Aorta (tissue), 5 donors: ENCODE results near the gene CNNM2. TPM values are rescaled to one million over a fixed set of nuclear protein-coding genes. Genes with fewer than 3 reads are reported as not detected.
"Not testable (repeated sequence)": the region's sequence is repeated elsewhere in the genome, so short reads cannot be mapped to it uniquely, and the experiment has no call there.

Experiments used
- ATAC-seq: fragments of 200-7000 bp; cut with Tn5 transposase; one replicate; pipeline ENCODE4 v1.9.1; 2022; ENCODE audit warnings: moderate library complexity; ENCODE audit not compliant: low FRiP score
- DNase-seq, 2 donors: peaks; one replicate each; pipeline ENCODE4 v3.0.0-alpha.2; 2020
- H3K27ac ChIP-seq, 2 donors: one replicate each; pipeline ENCODE4 v1.5.1; 2013; ENCODE audit warnings: low read length in 2 of 2, mild to moderate bottlenecking in 2 of 2, moderate library complexity in 2 of 2, control low read depth in 1 of 2, inconsistent platforms in 1 of 2, low read depth in 1 of 2
- H3K27me3 ChIP-seq, 2 donors: one replicate each; pipeline ENCODE4 v1.6.1; 2013; ENCODE audit warnings: control low read depth in 1 of 2, low read length in 1 of 2, mild to moderate bottlenecking in 1 of 2, moderate library complexity in 1 of 2; ENCODE audit not compliant: insufficient read depth in 2 of 2, control insufficient read depth in 1 of 2
- H3K36me3 ChIP-seq, 2 donors: one replicate each; pipeline ENCODE4 v1.6.1; 2013; ENCODE audit warnings: control low read depth in 1 of 2, low read length in 1 of 2, mild to moderate bottlenecking in 1 of 2; ENCODE audit not compliant: insufficient read depth in 2 of 2, control insufficient read depth in 1 of 2
- H3K4me1 ChIP-seq, 2 donors: one replicate each; pipeline ENCODE4 v1.6.1; 2013; ENCODE audit warnings: low read length in 2 of 2, control low read depth in 1 of 2, mild to moderate bottlenecking in 1 of 2, moderate library complexity in 1 of 2; ENCODE audit not compliant: insufficient read depth in 2 of 2, control insufficient read depth in 1 of 2
- H3K4me3 ChIP-seq, 2 donors: one replicate each; pipeline ENCODE4 v1.5.1; 2013; ENCODE audit warnings: low read length in 2 of 2, control low read depth in 1 of 2, mild to moderate bottlenecking in 1 of 2
- H3K9me3 ChIP-seq: one replicate; pipeline ENCODE4 v1.6.1; 2013; ENCODE audit warnings: mild to moderate bottlenecking, low read length; ENCODE audit not compliant: control insufficient read depth
- WGBS, 2 donors: extraction: QIAGEN DNeasy Blood & Tissue Kit; methylation state at CpG; one replicate each; pipeline ENCODE4 v1.1.7; 2013; 5-methylcytosine and 5-hydroxymethylcytosine counted together
- intact Hi-C, 2 donors: fragments of 100-400 bp; cut with DNase I; formaldehyde crosslinking; loops; one replicate each; pipeline versions ENCODE4 v1.14.2 to v1.15.0; 2022
- polyA plus RNA-seq, 2 donors: library from polyadenylated mRNA; stranded (reverse); fragments of 200-250 nt; gene quantifications; one replicate each; pipeline ENCODE4 v1.2.3, GENCODE V29; 2013
- total RNA-seq, 2 donors: library from RNA; stranded (reverse); fragmentation: NEBNext Ultra II Directional; extraction: Animal tissue kit (Norgen Biotek cat#: 25700); gene quantifications; one replicate each; pipeline ENCODE4 v1.2.1, GENCODE V29; 2021
- donor health status: healthy with polysubstance abuse.
- donor health status: Bipolar disorder and iron deficiency.
- donor health status: DM: no; HTN: no; CAD: no.
- donor health status: DM: no; HTN: no; CAD: no.
- donor health status: DM: yes; HTN: yes; CAD: no.

Gene CNNM2
- total and polyA plus RNA-seq, 4 donors: 3.0 to 30.8 (median 9.6) TPM

GRCh38 chr10:103123282-103124024, 205.4 kb downstream of the CNNM2 start:
- Histone ChIP-seq H3K27me3 (no peaks in the 10 kb centered on the region), H3K4me1 (peaks cover 10 to 15% of the 10 kb centered on the region in 2 donors), H3K9me3 (no peaks in the 10 kb centered on the region), H3K27ac (peak overlapping the region; percentile 67 to 89), H3K36me3 (no peaks in the 10 kb centered on the region), H3K4me3 (peak overlapping the region in 1 of 2 donors; percentile 18)
- WGBS, 2 donors: 10 to 12% methylated on average over 7 of the region's 7 CpGs
- DNase-seq: no peak
- peak; percentile 50 for ATAC-seq
- intact Hi-C loops: no loop called here

GRCh38 chr10:103124420-103125096, 206.5 kb downstream of the CNNM2 start:
- intact Hi-C loops: no loop called here
- Histone ChIP-seq H3K4me1 (peaks cover 10 to 11% of the 10 kb centered on the region in 2 donors), H3K27ac (peak overlapping the region in 1 of 2 donors; percentile 5), H3K9me3 (no peaks in the 10 kb centered on the region), H3K27me3 (no peaks in the 10 kb centered on the region), H3K4me3 (no peak overlapping the region), H3K36me3 (no peaks in the 10 kb centered on the region)
- no peak for ATAC-seq
- WGBS, 2 donors: 94 to 98% methylated on average over 4 of the region's 4 CpGs
- DNase-seq: no peak

GRCh38 chr10:103125323-103126267, 207.5 kb downstream of the CNNM2 start:
- 44 to 49% methylated on average over 9 of the region's 9 CpGs for WGBS, 2 donors
- peaks cover 10 to 11% of the 10 kb centered on the region in 2 donors for H3K4me1 ChIP-seq

GRCh38 chr10:103127241-103127640, 209.1 kb downstream of the CNNM2 start:
- DNase-seq: no peak
- Histone ChIP-seq H3K27me3 (no peaks in the 10 kb centered on the region), H3K4me3 (no peak overlapping the region), H3K9me3 (no peaks in the 10 kb centered on the region), H3K27ac (no peak overlapping the region), H3K36me3 (no peaks in the 10 kb centered on the region), H3K4me1 (peaks cover 3 to 6% of the 10 kb centered on the region in 2 donors)
- intact Hi-C loops: no loop called here
- ATAC-seq: no peak
- 92 to 95% methylated on average over 1 of the region's 1 CpG for WGBS, 2 donors

More at GRCh38 chr10:103125323-103126267, 207.5 kb downstream of the CNNM2 start:
- no peak overlapping the region for H3K4me3 ChIP-seq
- H3K36me3 ChIP-seq: no peaks in the 10 kb centered on the region
- no peak for DNase-seq
- intact Hi-C loops: no loop called here
- no peaks in the 10 kb centered on the region for H3K9me3 ChIP-seq
- H3K27ac ChIP-seq: peak overlapping the region; percentile 49 to 64
- H3K27me3 ChIP-seq: no peaks in the 10 kb centered on the region
- ATAC-seq: no peak

- H3K4me3 ChIP-seq, intact Hi-C loops, DNase-seq, H3K36me3 ChIP-seq, ATAC-seq, H3K27me3 ChIP-seq, H3K27ac ChIP-seq, H3K4me1 ChIP-seq, H3K9me3 ChIP-seq: not testable (repeated sequence)
- 88 to 89% methylated on average over 3 to 4 of the region's 5 CpGs for WGBS, 2 donors
Measured at GRCh38 chr10:103130180-103130579, 212.1 kb downstream of the CNNM2 start.

DNA sequence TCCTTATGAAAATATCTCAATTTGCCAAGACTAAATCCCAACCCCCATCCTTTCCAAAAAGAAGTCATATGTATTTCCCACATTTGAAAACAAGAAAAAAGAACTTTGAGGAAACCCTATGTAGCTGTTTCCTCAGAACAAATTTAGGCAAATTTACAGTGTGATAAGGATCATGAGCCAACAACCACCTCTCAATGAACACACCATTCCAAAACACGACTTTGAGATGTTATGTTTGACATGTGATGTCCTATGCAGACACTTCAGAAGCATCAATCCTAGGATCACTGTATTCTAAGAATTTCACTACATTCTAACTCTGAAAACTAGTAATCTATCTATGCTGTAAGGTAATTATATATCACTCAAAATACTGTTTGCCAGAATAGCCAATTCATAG, 212.8 kb downstream of the CNNM2 start:
- no peak overlapping the region for H3K27ac ChIP-seq
- H3K36me3 ChIP-seq: no peaks in the 10 kb centered on the region
- no peaks in the 10 kb centered on the region for H3K9me3 ChIP-seq
- no peak overlapping the region for H3K4me3 ChIP-seq
- intact Hi-C loops: no loop called here
- H3K27me3 ChIP-seq: no peaks in the 10 kb centered on the region
- H3K4me1 ChIP-seq: peaks cover 2 to 3% of the 10 kb centered on the region in 2 donors
- WGBS, 2 donors: 20 to 22% methylated on average over 1 of the region's 1 CpG
- ATAC-seq (no peak), DNase-seq (no peak)

DNA sequence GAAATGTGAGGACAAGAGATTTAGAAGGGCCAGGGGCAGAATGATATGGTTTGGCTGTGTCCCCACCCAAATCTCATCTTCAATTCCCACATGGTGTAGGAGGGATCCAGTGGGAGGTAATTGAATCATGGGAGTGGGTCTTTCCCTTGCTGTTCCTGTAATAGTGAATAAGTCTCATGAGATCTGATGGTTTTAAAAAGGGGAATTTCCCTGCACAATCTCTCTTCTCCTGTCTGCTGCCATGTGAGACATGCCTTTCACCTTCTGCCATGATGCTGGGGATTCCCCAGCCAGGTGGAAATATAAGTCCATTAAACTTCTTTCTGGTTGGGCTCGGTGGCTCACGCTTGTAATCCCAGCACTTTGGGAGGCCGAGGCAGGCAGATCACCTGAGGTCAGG, 217.1 kb downstream of the CNNM2 start:
- H3K36me3 ChIP-seq: not testable (repeated sequence)
- WGBS, 2 donors: 92 to 96% methylated on average over 3 of the region's 3 CpGs

DNA sequence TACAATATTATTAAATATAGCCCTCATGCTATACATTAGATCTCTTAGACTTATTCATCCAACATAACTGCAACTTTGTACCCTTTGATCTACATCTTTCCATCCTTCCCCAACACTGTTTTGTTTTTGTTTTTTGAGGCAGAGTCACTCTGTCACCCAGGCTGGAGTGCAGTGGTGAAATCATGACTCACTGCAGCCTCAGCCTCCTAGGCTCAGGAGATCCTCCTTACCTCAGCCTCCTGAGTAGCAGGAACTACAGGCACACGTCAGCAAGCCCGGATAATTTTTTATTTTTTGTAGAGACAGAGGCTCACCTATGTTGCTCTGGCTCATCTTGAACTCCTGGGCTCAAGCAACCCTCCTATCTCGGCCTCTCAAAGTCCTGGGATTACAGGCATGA, 221.7 kb downstream of the CNNM2 start:
- Histone ChIP-seq H3K4me3 (no peak overlapping the region), H3K27ac (no peak overlapping the region), H3K4me1 (peaks cover 2 to 3% of the 10 kb centered on the region in 2 donors), H3K9me3 (no peaks in the 10 kb centered on the region), H3K36me3 (no peaks in the 10 kb centered on the region), H3K27me3 (no peaks in the 10 kb centered on the region)
- ATAC-seq: no peak
- DNase-seq: no peak
- intact Hi-C loops: no loop called here
- WGBS, 2 donors: 85 to 90% methylated on average over 3 of the region's 3 CpGs

More for the DNA sequence above, 217.1 kb downstream of the CNNM2 start:
- H3K4me3 ChIP-seq, H3K27ac ChIP-seq, ATAC-seq, H3K9me3 ChIP-seq, H3K4me1 ChIP-seq, DNase-seq, intact Hi-C loops, H3K27me3 ChIP-seq: not testable (repeated sequence)
